KBM-7 (cell line): ENCODE measurements around the gene TAOK1.

Source experiments
- DNase-seq: peaks from one replicate; pipeline ENCODE4 v3.0.0-alpha.2; 2015
- in situ Hi-C: fragments of 300-500 bp; cut with MboI; formaldehyde crosslinking; loops from 2 replicates; pipeline ENCODE4 v1.14.3; 2020; ENCODE audit warnings: low sequenced_read_pairs, low pct_unique_long_range_greater_than_20kb, mixed read lengths

The TAOK1 gene

GRCh38 chr17:29574732-29575510 is 184.8 kb downstream of the TAOK1 start:
- in situ Hi-C loops, result loop anchor here (25.0 kb wide), 1 partner anchor 438 kb away; no protein-coding TSS in a partner anchor
- no peak for DNase-seq

- DNase-seq, result no peak
- in situ Hi-C loops, result no loop called here
Measured at GRCh38 chr17:29575511-29576213, 185.5 kb downstream of the TAOK1 start.

GRCh38 chr17:29576214-29577000 is 186.2 kb downstream of the TAOK1 start:
- in situ Hi-C loops, result no loop called here

GRCh38 chr17:29577001-29577370 is 186.8 kb downstream of the TAOK1 start:
- DNase-seq, result no peak
- in situ Hi-C loops, result no loop called here

More at GRCh38 chr17:29576214-29577000, 186.2 kb downstream of the TAOK1 start:
- no peak for DNase-seq

GRCh38 chr17:29577385-29578211 is 187.4 kb downstream of the TAOK1 start:
- DNase-seq, result no peak
- in situ Hi-C loops, result no loop called here

GRCh38 chr17:29578626-29579485 is 188.7 kb downstream of the TAOK1 start:
- DNase-seq, result no peak
- in situ Hi-C loops, result no loop called here

GRCh38 chr17:29579866-29580771 is 190.0 kb downstream of the TAOK1 start:
- peak; percentile 92 for DNase-seq
- in situ Hi-C loops, result no loop called here

- DNase-seq, result no peak
- in situ Hi-C loops, result no loop called here
Measured at GRCh38 chr17:29581583-29582253, 191.6 kb downstream of the TAOK1 start.

GRCh38 chr17:29582254-29582765 is 192.1 kb downstream of the TAOK1 start:
- in situ Hi-C loops, result no loop called here
- no peak for DNase-seq

GRCh38 chr17:29582772-29583171 is 192.6 kb downstream of the TAOK1 start:
- no peak for DNase-seq
- in situ Hi-C loops, result no loop called here

GRCh38 chr17:29583324-29584248 is 193.4 kb downstream of the TAOK1 start:
- DNase-seq, result no peak
- in situ Hi-C loops, result no loop called here

GRCh38 chr17:29584452-29585079 is 194.4 kb downstream of the TAOK1 start:
- DNase-seq, result peak; percentile 71
- in situ Hi-C loops, result no loop called here

GRCh38 chr17:29585080-29585751 is 195.1 kb downstream of the TAOK1 start:
- in situ Hi-C loops, result no loop called here
- DNase-seq, result peak; percentile 58

- in situ Hi-C loops, result no loop called here
- DNase-seq, result peak; percentile 61
Measured at GRCh38 chr17:29586676-29587469, 196.7 kb downstream of the TAOK1 start.
